Measurements from ENCODE around the gene TTLL6. TPM values are rescaled to one million over a fixed set of nuclear protein-coding genes. Genes with fewer than 3 reads are reported as not detected.

The TTLL6 gene
- total and polyA plus RNA-seq, 2 donors from 2014 or later = 2.3 to 4.2 TPM

DNA sequence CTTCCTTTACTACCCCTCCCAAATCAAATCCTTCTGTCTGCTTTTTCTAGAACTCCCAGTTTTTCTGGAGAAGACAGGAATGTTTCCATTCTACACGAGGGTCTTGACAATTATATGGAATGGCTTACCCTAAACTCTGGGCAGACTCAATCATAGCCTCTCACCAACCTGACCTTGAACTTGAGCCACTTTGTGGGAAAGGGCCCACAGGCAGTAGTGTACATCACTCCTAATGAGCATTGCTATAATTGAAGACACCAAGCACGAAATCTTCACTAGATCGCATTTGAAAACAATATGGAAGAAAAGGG is 86.8 kb downstream of the TTLL6 start:
- Histone ChIP-seq H3K27ac (ENCODE audit: low read depth in 2 of 2, low read length in 2 of 2) (no peak overlapping the region), H3K27me3 (ENCODE audit: control insufficient read depth, insufficient read depth, low read length) (peaks cover 92% of the 10 kb centered on the region), H3K36me3 (ENCODE audit: control insufficient read depth in 2 of 3, insufficient read depth in 3 of 3, low read length in 3 of 3) (no peaks in the 10 kb centered on the region), H3K4me1 (ENCODE audit: control insufficient read depth in 2 of 3, insufficient read depth in 2 of 3, low read depth in 1 of 3, low read length in 3 of 3) (peaks cover 0 to 4% (median 0%) of the 10 kb centered on the region in 3 donors), H3K9me3 (ENCODE audit: control insufficient read depth in 2 of 3, insufficient read depth in 1 of 3, low read length in 3 of 3) (no peaks in the 10 kb centered on the region), H3K9ac (ENCODE audit: low read length in 3 of 3) (no peak overlapping the region), H3K4me3 (ENCODE audit: low read length in 3 of 3) (no peak overlapping the region)
- FAIRE-seq (no peak), DNase-seq (no peak)
- TF ChIP-seq, protein P1, sequence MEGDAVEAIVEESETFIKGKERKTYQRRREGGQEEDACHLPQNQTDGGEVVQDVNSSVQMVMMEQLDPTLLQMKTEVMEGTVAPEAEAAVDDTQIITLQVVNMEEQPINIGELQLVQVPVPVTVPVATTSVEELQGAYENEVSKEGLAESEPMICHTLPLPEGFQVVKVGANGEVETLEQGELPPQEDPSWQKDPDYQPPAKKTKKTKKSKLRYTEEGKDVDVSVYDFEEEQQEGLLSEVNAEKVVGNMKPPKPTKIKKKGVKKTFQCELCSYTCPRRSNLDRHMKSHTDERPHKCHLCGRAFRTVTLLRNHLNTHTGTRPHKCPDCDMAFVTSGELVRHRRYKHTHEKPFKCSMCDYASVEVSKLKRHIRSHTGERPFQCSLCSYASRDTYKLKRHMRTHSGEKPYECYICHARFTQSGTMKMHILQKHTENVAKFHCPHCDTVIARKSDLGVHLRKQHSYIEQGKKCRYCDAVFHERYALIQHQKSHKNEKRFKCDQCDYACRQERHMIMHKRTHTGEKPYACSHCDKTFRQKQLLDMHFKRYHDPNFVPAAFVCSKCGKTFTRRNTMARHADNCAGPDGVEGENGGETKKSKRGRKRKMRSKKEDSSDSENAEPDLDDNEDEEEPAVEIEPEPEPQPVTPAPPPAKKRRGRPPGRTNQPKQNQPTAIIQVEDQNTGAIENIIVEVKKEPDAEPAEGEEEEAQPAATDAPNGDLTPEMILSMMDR (IDR thresholded peaks at IDR 0.05; ENCODE audit: borderline replicate concordance, extremely low read depth, insufficient read depth) = no peak
- intact Hi-C loops (cut with DNase I) = no loop called here

DNA sequence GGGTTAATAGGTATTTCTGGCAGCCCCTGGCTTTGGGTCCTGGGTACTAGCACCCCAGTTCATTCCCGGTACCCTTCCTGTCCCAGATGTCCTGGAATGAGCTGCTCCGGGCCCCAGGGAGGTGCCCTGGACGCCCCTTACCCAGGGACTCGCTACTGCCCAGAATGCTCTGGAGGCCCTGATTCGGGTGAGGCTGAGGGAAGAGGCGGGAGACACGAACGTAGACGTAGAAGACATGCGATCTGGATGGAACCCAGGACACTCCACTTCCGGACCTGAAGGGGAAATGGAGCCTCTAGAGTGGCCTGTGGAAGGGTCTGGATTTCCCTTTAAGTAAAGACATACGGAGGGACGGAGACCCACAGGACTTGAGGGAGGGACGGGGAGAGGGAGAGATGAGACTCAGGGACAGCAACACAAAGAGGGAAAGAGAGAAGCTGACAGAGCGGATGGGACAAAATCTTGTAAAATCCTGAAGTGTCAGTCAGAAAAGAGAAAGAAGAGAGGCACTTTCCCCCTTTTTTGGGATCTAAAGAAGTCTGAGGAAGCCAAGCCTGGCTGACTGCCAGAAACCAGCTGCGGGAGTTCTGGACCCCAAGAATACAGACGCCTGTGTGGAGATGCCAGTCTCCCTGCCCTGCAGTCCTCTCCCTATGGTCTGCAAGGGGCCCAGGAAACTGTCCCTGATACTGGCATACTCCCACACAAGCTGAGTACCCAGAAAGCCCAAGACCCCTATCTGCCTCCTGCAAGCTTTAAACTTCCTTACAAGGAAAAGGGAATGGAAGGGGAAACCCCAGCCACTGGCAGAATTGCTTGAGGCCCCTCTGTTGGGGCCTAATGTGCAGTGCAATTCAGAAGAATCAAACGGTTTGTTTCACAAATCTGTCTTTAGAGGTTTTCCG is 87.4 kb downstream of the TTLL6 start:
- Histone ChIP-seq H3K4me3 (ENCODE audit: low read length in 3 of 3) (no peak overlapping the region), H3K36me3 (ENCODE audit: control insufficient read depth in 2 of 3, insufficient read depth in 3 of 3, low read length in 3 of 3) (no peaks in the 10 kb centered on the region), H3K9me3 (ENCODE audit: control insufficient read depth in 2 of 3, insufficient read depth in 1 of 3, low read length in 3 of 3) (no peaks in the 10 kb centered on the region), H3K27me3 (ENCODE audit: control insufficient read depth, insufficient read depth, low read length) (peaks cover 92% of the 10 kb centered on the region), H3K9ac (ENCODE audit: low read length in 3 of 3) (no peak overlapping the region), H3K4me1 (ENCODE audit: control insufficient read depth in 2 of 3, insufficient read depth in 2 of 3, low read depth in 1 of 3, low read length in 3 of 3) (peaks cover 0 to 7% (median 0%) of the 10 kb centered on the region in 3 donors), H3K27ac (ENCODE audit: low read depth in 2 of 2, low read length in 2 of 2) (no peak overlapping the region)
- TF ChIP-seq, protein P1 (IDR thresholded peaks at IDR 0.05; ENCODE audit: borderline replicate concordance, extremely low read depth, insufficient read depth) = no peak
- FAIRE-seq (no peak), DNase-seq (no peak)
- intact Hi-C loops (cut with DNase I) = loop anchor here (10.0 kb wide), 1 partner anchor 65 kb away; no protein-coding TSS in a partner anchor

DNA sequence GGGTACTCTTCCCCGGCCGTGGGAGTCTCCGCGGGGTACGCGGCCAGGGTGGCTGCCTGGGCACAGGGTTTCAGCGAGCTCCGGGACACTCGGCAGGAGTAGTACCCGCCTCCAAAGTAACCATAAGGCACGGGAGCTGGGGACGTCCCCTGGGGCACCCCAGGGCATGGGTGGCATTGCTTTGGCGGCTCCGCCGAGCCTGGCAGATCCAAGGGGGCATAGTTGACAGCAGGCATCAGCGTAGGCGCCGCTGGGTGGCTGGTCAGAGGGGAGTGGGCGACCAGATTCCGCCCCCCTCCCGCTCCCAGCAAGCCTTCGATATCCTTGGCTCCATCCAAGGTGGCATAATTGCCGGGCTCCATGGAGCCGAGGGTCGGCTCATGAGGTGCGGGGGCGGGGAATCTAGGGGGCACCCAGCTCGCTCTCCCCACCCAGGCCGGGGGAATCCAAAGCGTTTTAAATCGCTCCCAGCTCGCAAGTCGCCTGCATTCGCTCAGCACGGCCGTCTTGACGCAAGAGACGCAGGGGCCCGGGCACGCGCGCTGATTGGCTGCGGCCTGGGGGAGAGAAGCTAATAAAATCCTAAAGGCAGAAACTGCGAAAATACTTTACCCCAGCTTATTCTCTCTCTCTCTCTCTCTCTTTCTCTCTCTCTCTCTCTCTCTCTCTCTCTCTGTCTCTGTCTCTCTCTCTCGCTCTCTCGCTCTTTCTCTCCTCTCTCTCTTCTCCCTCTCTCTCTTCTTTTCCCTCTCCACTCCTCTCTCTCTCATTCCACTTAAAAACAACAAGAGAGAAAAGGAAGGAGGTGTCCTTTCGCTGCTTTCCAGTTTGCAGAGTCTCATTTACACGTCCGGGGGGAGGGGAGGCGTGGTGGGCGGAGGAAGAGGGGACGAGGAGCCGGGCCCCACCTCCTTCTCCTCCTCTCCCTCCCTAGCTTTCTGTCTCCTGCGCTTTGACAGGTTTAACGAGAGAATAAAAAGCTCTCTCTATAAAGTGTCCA is 88.5 kb downstream of the TTLL6 start, which contains the start of gene HOXB13:
Gene HOXB13 (minus strand): TSS at position 519 of the 1,000 bp plus-strand sequence. CDS start 157 bp downstream, at position 362.
- H3K4me3 ChIP-seq (ENCODE audit: low read length in 3 of 3) = no peak within 1 kb of the TSS
- H3K27me3 ChIP-seq (ENCODE audit: control insufficient read depth, insufficient read depth, low read length) = peaks cover 89% of the 10 kb centered on the region
- no peak for FAIRE-seq
- no peaks in the 10 kb centered on the region for H3K9me3 ChIP-seq (ENCODE audit: control insufficient read depth in 2 of 3, insufficient read depth in 1 of 3, low read length in 3 of 3)
- no peak within 1 kb of the TSS for H3K9ac ChIP-seq (ENCODE audit: low read length in 3 of 3)
- intact Hi-C loops (cut with DNase I) = loop anchor here (10.0 kb wide), 1 partner anchor 66 kb away; no protein-coding TSS in a partner anchor
- peaks cover 0 to 7% (median 0%) of the 10 kb centered on the region in 3 donors for H3K4me1 ChIP-seq (ENCODE audit: control insufficient read depth in 2 of 3, insufficient read depth in 2 of 3, low read depth in 1 of 3, low read length in 3 of 3)
- H3K36me3 ChIP-seq (ENCODE audit: control insufficient read depth in 2 of 3, insufficient read depth in 3 of 3, low read length in 3 of 3) = no peaks in the 10 kb centered on the region
- H3K27ac ChIP-seq (ENCODE audit: low read depth in 2 of 2, low read length in 2 of 2) = no peak within 1 kb of the TSS
- peak in 3 of 5 donors; percentile 66 to 70 (median 66) for DNase-seq
- TF ChIP-seq, protein P1 (IDR thresholded peaks at IDR 0.05; ENCODE audit: borderline replicate concordance, extremely low read depth, insufficient read depth) = no peak
